ENCODE data around the gene ZNF211.

GRCh38 chr19:57611113-57611512 lies 21.9 kb upstream of the ZNF211 start:
- TF ChIP-seq CTCF (IDR thresholded peaks at IDR 0.05; ENCODE audit: low read length) (no peak), EZH2 (IDR thresholded peaks at IDR 0.05; ENCODE audit: borderline replicate concordance, low read length) (no peak)
